SK-N-SH (cell line): ENCODE data around the gene CLMP.

Source experiments
- CTCF ChIP-seq: fragments of 200-600 bp; sonication (generic); IDR thresholded peaks from 2 replicates; pipeline ENCODE4 v1.6.1; 2017; ENCODE audit warnings: antibody characterized with exemption, mild to moderate bottlenecking, moderate library complexity
- ELF1 ChIP-seq: IDR thresholded peaks from 2 replicates; pipeline ENCODE4 v1.4.0; 2012
- EP300 ChIP-seq, 2 experiments: IDR thresholded peaks; 2 replicates each; pipeline versions ENCODE4 v1.4.0 to v1.6.1; 2012; ENCODE audit warnings: borderline replicate concordance in 1 of 2, low read depth in 1 of 2, low read length in 1 of 2
- EZH2phosphoT487 ChIP-seq: fragments of 200-600 bp; sonication (generic); IDR thresholded peaks from 2 replicates; pipeline ENCODE4 v1.6.1; 2017; ENCODE audit warnings: low read depth, mixed run types, mild to moderate bottlenecking, antibody characterized with exemption, moderate library complexity, borderline replicate concordance
- MAX ChIP-seq: IDR thresholded peaks from 2 replicates; pipeline ENCODE4 v1.4.0; 2012; ENCODE audit warnings: low read depth
- MXI1 ChIP-seq: IDR thresholded peaks from 2 replicates; pipeline ENCODE4 v1.6.1; 2012; ENCODE audit warnings: mild to moderate bottlenecking, low read depth, low read length, improper control_type of control experiment
- PBX3 ChIP-seq: IDR thresholded peaks from 2 replicates; pipeline ENCODE4; 2012
- SIN3A ChIP-seq: IDR thresholded peaks from 2 replicates; pipeline ENCODE4 v1.6.1; 2012; ENCODE audit warnings: low read depth, mild to moderate bottlenecking, low read length, moderate library complexity, borderline replicate concordance
- TAF1 ChIP-seq: IDR thresholded peaks from 2 replicates; pipeline ENCODE4 v1.6.1; 2012; ENCODE audit warnings: low read depth, mild to moderate bottlenecking, low read length, moderate library complexity, borderline replicate concordance
- TCF12 ChIP-seq: IDR thresholded peaks from 2 replicates; pipeline ENCODE4 v1.4.0; 2012
- USF1 ChIP-seq: IDR thresholded peaks from 2 replicates; pipeline ENCODE4 v1.4.0; 2012; ENCODE audit warnings: low read depth, borderline replicate concordance
- YY1 ChIP-seq: IDR thresholded peaks from 2 replicates; pipeline ENCODE4 v1.4.0; 2012; ENCODE audit warnings: low read depth, mild to moderate bottlenecking
- ZBTB33 ChIP-seq: IDR thresholded peaks from 2 replicates; pipeline ENCODE4 v1.4.0; 2012; ENCODE audit warnings: low read depth, borderline replicate concordance

- TF ChIP-seq TAF1 (no peak), ZBTB33 (no peak), PBX3 (no peak), CTCF (no peak), TCF12 (no peak), ELF1 (no peak), MAX (no peak), MXI1 (no peak), EZH2phosphoT487 (no peak), SIN3A (no peak), YY1 (no peak), EP300 (IDR thresholded peaks at IDR 0.05; ENCODE audit: borderline replicate concordance in 1 of 2, low read depth in 1 of 2, low read length in 1 of 2) (no peak), USF1 (no peak)
Measured at GRCh38 chr11:123085497-123085896, 109.6 kb downstream of the CLMP start.
